ENCODE results near the gene DENND5B.

GRCh38 chr12:31496257-31496656, 94.7 kb downstream of the DENND5B start:
- TF ChIP-seq ZSCAN16 (tag by site-specific recombination; IDR thresholded peaks at IDR 0.05) (no peak), ZNF792 (tag by site-specific recombination; IDR thresholded peaks at IDR 0.05) (no peak), SETDB1 (IDR thresholded peaks at IDR 0.05; ENCODE audit: insufficient read length, low read length) (no peak), CTCF (tag by site-specific recombination; IDR thresholded peaks at IDR 0.05) (no peak), ZNF121 (tag by site-specific recombination; IDR thresholded peaks at IDR 0.05) (no peak), ELK4 (IDR thresholded peaks at IDR 0.05; ENCODE audit: borderline replicate concordance, low read depth, low read length) (no peak), ZNF239 (tag by site-specific recombination; IDR thresholded peaks at IDR 0.05) (no peak), ZNF416 (tag by site-specific recombination; IDR thresholded peaks at IDR 0.05) (no peak)

Data from HEK293 (cell line).